ENCODE data around the gene HHAT.

DNA sequence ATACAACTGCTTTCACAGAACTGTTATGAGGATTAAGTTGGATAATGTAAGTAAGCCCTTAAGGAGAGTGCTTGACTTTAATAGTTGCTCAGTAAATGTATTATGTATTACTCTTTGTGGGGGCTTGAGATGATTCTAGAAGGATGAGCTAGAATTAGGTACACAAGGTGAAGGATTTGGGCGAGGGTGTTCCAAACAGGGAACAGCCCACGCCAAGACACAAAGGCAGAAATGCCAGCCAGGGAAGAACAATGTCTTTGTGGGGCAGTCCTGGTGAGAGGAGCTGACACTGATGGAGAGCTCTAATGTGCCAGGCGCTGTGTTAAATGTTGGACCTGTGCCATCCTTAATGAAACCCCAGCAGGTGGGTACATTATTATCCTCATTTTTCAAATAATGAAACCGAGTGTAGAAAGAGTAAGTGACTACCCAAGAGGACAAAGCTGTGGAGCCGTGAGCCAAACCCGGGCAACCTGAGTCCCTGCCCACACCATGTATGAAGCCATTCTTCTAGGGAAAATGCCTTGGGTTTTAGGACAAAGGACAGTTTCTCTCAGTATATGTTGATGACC is 362.4 kb downstream of the HHAT start:
- no peak for TF ChIP-seq USF2 (IDR thresholded peaks at IDR 0.05)
- TF ChIP-seq, protein P1, sequence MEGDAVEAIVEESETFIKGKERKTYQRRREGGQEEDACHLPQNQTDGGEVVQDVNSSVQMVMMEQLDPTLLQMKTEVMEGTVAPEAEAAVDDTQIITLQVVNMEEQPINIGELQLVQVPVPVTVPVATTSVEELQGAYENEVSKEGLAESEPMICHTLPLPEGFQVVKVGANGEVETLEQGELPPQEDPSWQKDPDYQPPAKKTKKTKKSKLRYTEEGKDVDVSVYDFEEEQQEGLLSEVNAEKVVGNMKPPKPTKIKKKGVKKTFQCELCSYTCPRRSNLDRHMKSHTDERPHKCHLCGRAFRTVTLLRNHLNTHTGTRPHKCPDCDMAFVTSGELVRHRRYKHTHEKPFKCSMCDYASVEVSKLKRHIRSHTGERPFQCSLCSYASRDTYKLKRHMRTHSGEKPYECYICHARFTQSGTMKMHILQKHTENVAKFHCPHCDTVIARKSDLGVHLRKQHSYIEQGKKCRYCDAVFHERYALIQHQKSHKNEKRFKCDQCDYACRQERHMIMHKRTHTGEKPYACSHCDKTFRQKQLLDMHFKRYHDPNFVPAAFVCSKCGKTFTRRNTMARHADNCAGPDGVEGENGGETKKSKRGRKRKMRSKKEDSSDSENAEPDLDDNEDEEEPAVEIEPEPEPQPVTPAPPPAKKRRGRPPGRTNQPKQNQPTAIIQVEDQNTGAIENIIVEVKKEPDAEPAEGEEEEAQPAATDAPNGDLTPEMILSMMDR (IDR thresholded peaks at IDR 0.05) = no peak
- TF ChIP-seq EP300 (IDR thresholded peaks at IDR 0.05) = no peak
- TF ChIP-seq MAZ (IDR thresholded peaks at IDR 0.05; ENCODE audit: borderline replicate concordance, low read depth, low read length) = no peak
- no peak for TF ChIP-seq RAD21 (conservative IDR thresholded peaks at IDR 0.05 in 1 of 2, IDR thresholded peaks at IDR 0.05 in 1 of 2)
- no peak for TF ChIP-seq POLR2A (IDR thresholded peaks at IDR 0.05; ENCODE audit: low read length)
